GM12878 (cell line): ENCODE data around the gene RAC2. TPM values are rescaled to one million over a fixed set of nuclear protein-coding genes. Genes with fewer than 3 reads are reported as not detected.

Experiments used
- ATF7 ChIP-seq: fragments of 450-650 bp; IDR thresholded peaks from 2 replicates; pipeline ENCODE4 v1.6.1; 2016; ENCODE audit warnings: low read depth, mild to moderate bottlenecking
- BACH1 ChIP-seq: fragments of 450-650 bp; IDR thresholded peaks from 2 replicates; pipeline ENCODE4 v1.6.1; 2017; ENCODE audit warnings: mild to moderate bottlenecking, borderline replicate concordance
- CTCF ChIP-seq, 3 experiments: IDR thresholded peaks in 2 of 3; conservative IDR thresholded peaks in 1 of 3; 2 replicates each; pipeline ENCODE4 v1.5.1; 2011; ENCODE audit warnings: low read depth in 3 of 3, low read length in 3 of 3, mild to moderate bottlenecking in 3 of 3, control low read depth in 2 of 3, moderate library complexity in 2 of 3, inconsistent platforms in 1 of 3, mixed read lengths in 1 of 3; ENCODE audit not compliant: control insufficient read depth in 2 of 3, insufficient read depth in 1 of 3; ENCODE audit errors: extremely low read depth in 1 of 3
- E4F1 ChIP-seq: fragments of 450-650 bp; IDR thresholded peaks from 2 replicates; pipeline ENCODE4 v1.6.1; 2018; ENCODE audit warnings: borderline replicate concordance, mild to moderate bottlenecking; ENCODE audit not compliant: partially characterized antibody
- HCFC1 ChIP-seq: fragments of 150-350 bp; IDR thresholded peaks from 2 replicates; pipeline ENCODE4 v1.6.1; 2014; ENCODE audit warnings: low read length
- HDAC2 ChIP-seq: fragments of 200-600 bp; sonication (generic); IDR thresholded peaks from 2 replicates; pipeline ENCODE4 v1.6.1; 2017
- IKZF1 ChIP-seq: fragments of 450-650 bp; conservative IDR thresholded peaks from 2 replicates; pipeline ENCODE4 v1.6.1; 2017; ENCODE audit warnings: antibody characterized with exemption, mild to moderate bottlenecking
- KAT2A ChIP-seq: conservative IDR thresholded peaks from 2 replicates; pipeline ENCODE4 v1.6.1; 2011; ENCODE audit warnings: low read depth, low read length; ENCODE audit not compliant: control insufficient read depth
- MTA2 ChIP-seq: fragments of 450-650 bp; IDR thresholded peaks from 2 replicates; pipeline ENCODE4 v1.6.1; 2016; ENCODE audit warnings: low read depth, mild to moderate bottlenecking, moderate library complexity
- PBX3 ChIP-seq: IDR thresholded peaks from 2 replicates; pipeline ENCODE4 v1.6.1; 2011; ENCODE audit warnings: mild to moderate bottlenecking, low read depth, low read length, moderate library complexity; ENCODE audit not compliant: insufficient replicate concordance
- PRDM15 ChIP-seq: fragments of 450-650 bp; formaldehyde crosslinking; IDR thresholded peaks from 2 replicates; pipeline ENCODE4 v1.4.0; 2020; ENCODE audit warnings: mild to moderate bottlenecking, moderate library complexity
- SUZ12 ChIP-seq: fragments of 200-600 bp; sonication (generic); IDR thresholded peaks from one replicate; pipeline ENCODE4 v1.6.1; 2018; ENCODE audit warnings: antibody characterized with exemption, mild to moderate bottlenecking; ENCODE audit not compliant: unreplicated experiment
- USF1 ChIP-seq: IDR thresholded peaks from 2 replicates; pipeline ENCODE4 v1.6.1; 2011; ENCODE audit warnings: borderline replicate concordance, low read depth, mild to moderate bottlenecking, moderate library complexity, mixed read lengths, low read length; ENCODE audit not compliant: insufficient read depth; ENCODE audit errors: extremely low read length
- ZNF687 ChIP-seq: fragments of 450-650 bp; IDR thresholded peaks from 2 replicates; pipeline ENCODE4 v1.6.1; 2017; ENCODE audit warnings: mild to moderate bottlenecking, moderate library complexity
- polyA plus RNA-seq, 11 experiments: library from polyadenylated mRNA; depleted of rRNA in 4 of 11; unstranded in 6 of 11; stranded (reverse) in 5 of 11; fragments of >200 nt; fragmentation: Nextera tagmentation in 4 of 11; fragmentation: Illumina TruSeq in 1 of 11; extraction: Ambion mirVana in 4 of 11; extraction: Trizol in 1 of 11; gene quantifications; 1 replicate in 1 of 11; 2 replicates in 10 of 11; pipeline versions ENCODE4 v1.2.1 to v1.2.3, GENCODE V29; 2011 to 2016; ENCODE audit warnings: inconsistent platforms in 2 of 11, missing spikeins in 2 of 11, low read depth in 1 of 11
- total RNA-seq, 4 experiments: library from RNA; depleted of rRNA in 3 of 4; stranded (reverse); fragments of >200 nt in 3 of 4; fragmentation: Illumina TruSeq in 1 of 4; extraction: Trizol in 1 of 4; gene quantifications; 2 replicates each; pipeline versions ENCODE4 v1.2.1 to v1.2.3, GENCODE V29; 2013 to 2021

The RAC2 gene
- total and polyA plus RNA-seq, 10 of the 15 experiments (the other 5 are each of a cell fraction or from before 2014, with no cell fraction given): 102 to 386 (median 304) TPM

- no peak for TF ChIP-seq PRDM15
- TF ChIP-seq SUZ12: no peak
- no peak for TF ChIP-seq USF1
- TF ChIP-seq HDAC2: no peak
- peak; percentile 41 to 69 (median 56); a peak in 5 of 6 replicates for TF ChIP-seq CTCF (IDR thresholded peaks at IDR 0.05 in 2 of 3, conservative IDR thresholded peaks at IDR 0.05 in 1 of 3; ENCODE audit: control insufficient read depth in 2 of 3, extremely low read depth in 1 of 3, insufficient read depth in 1 of 3, low read depth in 3 of 3, low read length in 3 of 3)
- 0 out of 2 replicates have a peak, but pooled peaks have one; percentile 40 for TF ChIP-seq BACH1
- peak; percentile 47 for TF ChIP-seq MTA2
- no peak for TF ChIP-seq ATF7
- TF ChIP-seq HCFC1: no peak
- no peak for TF ChIP-seq PBX3
- TF ChIP-seq ZNF687: peak; percentile 12; the same call in 1 of the 2 replicates
- TF ChIP-seq KAT2A: no peak
- no peak for TF ChIP-seq E4F1
- TF ChIP-seq IKZF1: peak; percentile 56
Observed at GRCh38 chr22:37259540-37260029, 15.5 kb upstream of the RAC2 start (continued).
